ENCODE data around the gene TAX1BP3. TPM values are rescaled to one million over a fixed set of nuclear protein-coding genes. Genes with fewer than 3 reads are reported as not detected.
A peak's percentile ranks its signal among the peaks of the same experiment; 100 is the strongest.

TAX1BP3 gene
- total and polyA plus RNA-seq, 7 experiments from 2014 or later = 10.5 to 34.0 (median 13.3) TPM

DNA sequence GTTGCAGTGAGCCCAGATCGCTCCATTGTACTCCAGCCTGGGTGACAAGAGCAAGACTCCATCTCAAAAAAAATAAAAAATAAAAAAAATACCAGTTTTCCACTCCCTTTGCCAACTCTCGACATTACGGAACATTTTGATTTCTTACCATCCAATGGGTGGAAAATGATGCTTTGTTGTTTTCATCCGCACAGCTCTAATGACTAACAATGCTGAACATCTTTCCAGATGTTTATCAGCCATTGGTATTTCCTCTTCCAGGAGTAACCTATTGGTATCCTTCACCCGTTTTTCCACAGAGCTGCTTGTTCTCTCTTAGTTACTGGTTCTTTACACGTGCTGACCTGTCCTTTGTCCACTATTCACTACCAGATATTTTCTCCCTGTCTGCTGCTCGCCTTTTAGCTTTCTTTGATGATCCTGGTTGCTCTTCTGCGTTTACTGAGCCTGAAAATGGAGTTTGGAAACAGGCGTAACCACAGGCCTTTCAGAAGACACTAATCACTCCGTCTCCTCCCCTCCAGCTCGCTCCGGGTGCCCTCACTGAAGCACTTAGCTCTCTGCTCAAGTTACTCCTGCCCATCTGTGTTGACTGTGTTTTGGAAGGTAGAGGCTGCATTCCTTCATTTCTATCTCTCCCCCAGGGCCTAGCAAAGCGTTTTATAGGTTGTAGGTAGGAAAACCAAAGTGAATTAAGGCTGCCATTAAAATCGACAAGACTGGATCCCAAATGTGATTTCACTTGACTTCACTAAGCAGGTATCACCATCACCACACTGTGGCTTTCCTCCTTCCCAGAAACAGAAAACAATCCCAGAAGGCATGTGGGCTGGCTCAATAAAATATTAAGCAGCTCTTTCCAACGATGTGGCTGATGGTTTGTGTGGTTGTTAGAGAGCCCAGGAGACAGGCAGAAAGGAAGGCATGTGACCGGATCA lies 41.3 kb downstream of the TAX1BP3 start:
- Mint-ChIP-seq H3K27ac (peak overlapping the region in 1 of 9 donors; percentile 38), H3K9me3 (no peaks in the 10 kb centered on the region), H3K4me1 (peaks cover 0 to 4% (median under 1%) of the 10 kb centered on the region in 7 donors), H3K4me3 (no peak overlapping the region), H3K27me3 (no peaks in the 10 kb centered on the region), H3K36me3 (peaks cover 4 to 35% (median 21%) of the 10 kb centered on the region in 5 donors)
- intact Hi-C loops (cut with micrococcal nuclease) = loop anchor here in 1 of 2 donors (10.0 kb wide), 1 partner anchor 782 kb away; no protein-coding TSS in a partner anchor
- no peak overlapping the region for H3K27ac ChIP-seq (ENCODE audit: low read depth, low read length)
- DNase-seq (no peak), ATAC-seq (no peak)
- peaks cover 0 to 63% (median 4%) of the 10 kb centered on the region in 3 experiments for H3K36me3 ChIP-seq (ENCODE audit: control insufficient read depth in 2 of 3, insufficient read depth in 3 of 3, low read length in 3 of 3)
- CTCF ChIA-PET = no interaction called here
- POLR2A ChIA-PET = interaction anchor here (0.6 to 1.4 kb wide), 2 partner anchors 8 to 9 kb away, joined by 3 to 5 read pairs; partner anchors contain the start of genes CTNS and SHPK
- H3K9me3 ChIP-seq (ENCODE audit: control insufficient read depth in 2 of 3, low read length in 3 of 3) = no peaks in the 10 kb centered on the region
- H3K27me3 ChIP-seq (ENCODE audit: control insufficient read depth in 2 of 2, insufficient read depth in 2 of 2, low read length in 2 of 2) = no peaks in the 10 kb centered on the region
- no peak overlapping the region for H3K4me3 ChIP-seq (ENCODE audit: low read length)
- H3K4me1 ChIP-seq (ENCODE audit: control insufficient read depth in 2 of 2, insufficient read depth in 2 of 2, low read length in 2 of 2) = no peaks in the 10 kb centered on the region

DNA sequence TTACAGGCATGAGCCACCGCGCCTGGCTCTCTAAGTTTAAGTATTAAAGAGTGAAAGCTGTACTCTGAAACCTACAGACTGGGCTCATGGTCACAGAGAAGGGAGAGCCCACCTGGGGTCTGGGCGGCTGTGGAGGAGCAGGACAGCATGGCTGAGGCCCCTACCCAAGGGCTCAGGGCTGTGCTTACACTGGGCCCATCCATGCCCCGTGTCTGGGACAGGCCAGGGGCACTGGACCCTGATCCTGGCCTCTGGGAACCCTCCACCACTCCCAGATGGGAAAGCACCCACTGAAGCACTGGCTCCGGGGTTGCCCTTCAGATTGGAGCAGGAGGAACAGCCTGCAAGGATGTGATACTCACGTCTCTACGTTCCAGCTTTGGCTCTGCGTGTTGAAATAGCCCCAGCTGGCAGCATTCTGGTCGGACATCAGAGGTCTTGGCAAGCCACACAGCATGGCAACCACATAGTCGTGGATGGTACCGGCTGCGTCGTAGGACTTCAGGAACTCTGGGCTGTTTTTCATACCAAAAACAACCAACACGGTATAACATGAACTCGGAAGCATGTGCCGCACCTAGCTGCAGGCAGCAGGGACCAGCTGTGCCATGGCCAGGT lies 45.3 kb downstream of the TAX1BP3 start:
- Mint-ChIP-seq H3K36me3 (peaks cover 4 to 48% (median 36%) of the 10 kb centered on the region in 5 donors), H3K9me3 (peaks cover 0 to 4% (median 0%) of the 10 kb centered on the region in 11 donors), H3K4me1 (peaks cover 0 to 1% (median 0%) of the 10 kb centered on the region in 7 donors), H3K27ac (no peak overlapping the region), H3K27me3 (no peaks in the 10 kb centered on the region), H3K4me3 (no peak overlapping the region)
- ChIA-PET CTCF (no interaction called here), POLR2A (no interaction called here)
- Histone ChIP-seq H3K27me3 (ENCODE audit: control insufficient read depth in 2 of 2, insufficient read depth in 2 of 2, low read length in 2 of 2) (no peaks in the 10 kb centered on the region), H3K4me1 (ENCODE audit: control insufficient read depth in 2 of 2, insufficient read depth in 2 of 2, low read length in 2 of 2) (no peaks in the 10 kb centered on the region), H3K9me3 (ENCODE audit: control insufficient read depth in 2 of 3, low read length in 3 of 3) (no peaks in the 10 kb centered on the region), H3K27ac (ENCODE audit: low read depth, low read length) (no peak overlapping the region), H3K4me3 (ENCODE audit: low read length) (no peak overlapping the region), H3K36me3 (ENCODE audit: control insufficient read depth in 2 of 3, insufficient read depth in 3 of 3, low read length in 3 of 3) (peaks cover 0 to 64% (median 3%) of the 10 kb centered on the region in 3 experiments)
- ATAC-seq (no peak), DNase-seq (no peak)
- intact Hi-C loops (cut with micrococcal nuclease) = loop anchor here in 1 of 2 donors (10.0 kb wide), 1 partner anchor 778 kb away; no protein-coding TSS in a partner anchor

DNA sequence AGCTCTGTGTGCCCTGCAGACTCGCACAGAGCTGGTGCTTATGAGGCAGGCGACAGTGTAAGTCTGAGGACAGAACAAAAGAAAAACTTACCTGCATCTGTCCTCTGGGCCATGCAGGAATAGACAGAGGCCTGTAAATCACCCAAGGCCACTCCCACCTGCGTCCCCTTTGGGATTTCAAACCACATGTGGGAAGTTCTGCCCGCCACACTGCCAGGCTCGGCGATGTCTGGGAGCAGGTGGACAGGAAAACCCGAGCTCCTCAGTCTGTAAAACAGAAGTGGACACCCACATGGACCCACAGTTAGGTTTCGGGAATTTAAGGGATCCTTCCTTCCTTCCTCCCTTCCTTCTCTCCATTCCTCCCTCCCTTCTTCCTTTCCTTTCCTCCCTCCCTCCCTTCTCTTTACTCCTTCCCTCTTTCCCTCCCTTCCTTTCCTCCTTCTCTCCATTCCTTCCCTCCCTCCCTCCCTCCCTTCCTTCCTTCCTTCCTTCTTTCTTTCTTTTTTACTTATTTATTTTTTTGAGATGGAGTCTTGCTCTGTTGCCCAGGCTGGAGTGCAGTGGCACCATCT lies 47.1 kb downstream of the TAX1BP3 start:
- no peak for ATAC-seq
- no peak for DNase-seq
- Histone ChIP-seq H3K27me3 (ENCODE audit: control insufficient read depth in 2 of 2, insufficient read depth in 2 of 2, low read length in 2 of 2) (no peaks in the 10 kb centered on the region), H3K27ac (ENCODE audit: low read depth, low read length) (no peak overlapping the region), H3K4me1 (ENCODE audit: control insufficient read depth in 2 of 2, insufficient read depth in 2 of 2, low read length in 2 of 2) (no peaks in the 10 kb centered on the region), H3K36me3 (ENCODE audit: control insufficient read depth in 2 of 3, insufficient read depth in 3 of 3, low read length in 3 of 3) (peaks cover 0 to 61% (median 3%) of the 10 kb centered on the region in 3 experiments), H3K4me3 (ENCODE audit: low read length) (no peak overlapping the region), H3K9me3 (ENCODE audit: control insufficient read depth in 2 of 3, low read length in 3 of 3) (peaks cover 0 to 10% (median 0%) of the 10 kb centered on the region in 3 experiments)
- H3K4me3 Mint-ChIP-seq = no peak overlapping the region
- POLR2A ChIA-PET = no interaction called here
- H3K36me3 Mint-ChIP-seq = peaks cover 11 to 56% (median 42%) of the 10 kb centered on the region in 5 donors
- no peaks in the 10 kb centered on the region for H3K4me1 Mint-ChIP-seq
- CTCF ChIA-PET = no interaction called here
- H3K27ac Mint-ChIP-seq = no peak overlapping the region
- H3K9me3 Mint-ChIP-seq = peaks cover 0 to 15% (median 4%) of the 10 kb centered on the region in 11 donors
- intact Hi-C loops (cut with micrococcal nuclease) = loop anchor here in 1 of 2 donors (10.0 kb wide), 1 partner anchor 776 kb away; no protein-coding TSS in a partner anchor
- H3K27me3 Mint-ChIP-seq = no peaks in the 10 kb centered on the region

DNA sequence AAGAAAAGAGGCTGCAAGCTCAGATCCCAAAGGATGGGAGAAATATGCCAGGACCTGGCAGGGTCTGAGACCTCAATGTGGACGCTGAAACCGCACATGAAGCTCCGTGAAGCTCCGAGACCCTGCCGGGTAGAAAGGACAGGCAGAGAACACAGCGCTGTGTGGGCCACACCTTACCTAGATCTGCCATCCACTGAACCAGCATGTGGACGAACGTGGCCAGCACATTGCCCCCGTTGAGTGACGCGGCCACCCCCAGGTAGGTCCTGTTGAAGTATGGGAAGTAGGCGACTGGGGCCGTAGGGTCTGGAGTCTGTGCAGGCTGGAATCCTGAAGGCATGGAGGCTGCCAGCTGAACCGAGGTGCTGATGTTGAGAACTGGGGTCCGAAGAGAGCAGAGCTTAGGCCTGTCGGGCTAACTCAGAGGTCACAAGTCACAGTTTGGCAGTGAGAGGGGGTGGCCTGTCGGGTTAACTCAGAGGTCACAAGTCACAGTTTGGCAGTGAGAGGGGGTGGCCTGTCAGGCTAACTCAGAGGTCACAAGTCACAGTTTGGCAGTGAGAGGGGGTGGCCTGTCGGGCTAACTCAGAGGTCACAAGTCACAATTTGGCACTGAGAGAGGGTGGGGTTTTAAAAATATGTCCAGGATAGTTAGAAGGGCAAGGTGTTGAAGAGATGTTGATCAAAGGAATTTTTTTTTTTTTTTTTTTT lies 53.1 kb downstream of the TAX1BP3 start:
- Mint-ChIP-seq H3K4me1 (no peaks in the 10 kb centered on the region), H3K4me3 (no peak overlapping the region), H3K27ac (no peak overlapping the region), H3K36me3 (peaks cover 21 to 62% (median 44%) of the 10 kb centered on the region in 5 donors), H3K27me3 (no peaks in the 10 kb centered on the region), H3K9me3 (peaks cover 0 to 15% (median 4%) of the 10 kb centered on the region in 11 donors)
- H3K27me3 ChIP-seq (ENCODE audit: control insufficient read depth in 2 of 2, insufficient read depth in 2 of 2, low read length in 2 of 2) = no peaks in the 10 kb centered on the region
- no peak for DNase-seq
- no peak overlapping the region for H3K27ac ChIP-seq (ENCODE audit: low read depth, low read length)
- peaks cover 0 to 58% (median 3%) of the 10 kb centered on the region in 3 experiments for H3K36me3 ChIP-seq (ENCODE audit: control insufficient read depth in 2 of 3, insufficient read depth in 3 of 3, low read length in 3 of 3)
- ATAC-seq = no peak
- no peak overlapping the region for H3K4me3 ChIP-seq (ENCODE audit: low read length)
- ChIA-PET CTCF (no interaction called here), POLR2A (no interaction called here)
- intact Hi-C loops (cut with micrococcal nuclease) = no loop called here
- peaks cover 0 to 10% (median 0%) of the 10 kb centered on the region in 3 experiments for H3K9me3 ChIP-seq (ENCODE audit: control insufficient read depth in 2 of 3, low read length in 3 of 3)
- no peaks in the 10 kb centered on the region for H3K4me1 ChIP-seq (ENCODE audit: control insufficient read depth in 2 of 2, insufficient read depth in 2 of 2, low read length in 2 of 2)

DNA sequence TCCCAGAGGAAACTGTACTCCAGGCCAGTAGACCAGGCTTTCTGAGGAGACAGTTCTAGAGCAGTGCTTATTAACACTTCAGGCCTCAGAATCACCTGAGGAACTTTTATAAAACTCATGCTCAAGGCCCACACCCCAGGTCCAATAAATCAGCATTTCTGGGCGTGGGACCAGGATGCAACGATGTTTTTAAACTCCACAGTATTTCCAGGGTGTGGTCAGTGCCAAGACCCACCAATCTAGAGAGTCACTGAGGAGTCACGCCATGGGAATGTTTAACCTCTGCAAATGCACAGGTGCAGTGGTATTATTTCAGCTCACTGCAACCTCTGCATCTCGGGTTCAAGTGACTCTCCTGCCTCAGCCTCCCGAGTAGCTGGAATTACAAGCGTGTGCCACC lies 55.3 kb downstream of the TAX1BP3 start:
- Mint-ChIP-seq H3K4me1 (no peaks in the 10 kb centered on the region), H3K4me3 (no peak overlapping the region), H3K27ac (no peak overlapping the region), H3K9me3 (peaks cover 0 to 11% (median 4%) of the 10 kb centered on the region in 11 donors), H3K36me3 (peaks cover 19 to 60% (median 38%) of the 10 kb centered on the region in 5 donors), H3K27me3 (no peaks in the 10 kb centered on the region)
- no peak overlapping the region for H3K27ac ChIP-seq (ENCODE audit: low read depth, low read length)
- intact Hi-C loops (cut with micrococcal nuclease) = no loop called here
- CTCF ChIA-PET = no interaction called here
- peaks cover 0 to 62% (median 0%) of the 10 kb centered on the region in 3 experiments for H3K36me3 ChIP-seq (ENCODE audit: control insufficient read depth in 2 of 3, insufficient read depth in 3 of 3, low read length in 3 of 3)
- H3K9me3 ChIP-seq (ENCODE audit: control insufficient read depth in 2 of 3, low read length in 3 of 3) = peaks cover 0 to 10% (median 0%) of the 10 kb centered on the region in 3 experiments
- DNase-seq (no peak), ATAC-seq (no peak)
- POLR2A ChIA-PET = no interaction called here
- no peak overlapping the region for H3K4me3 ChIP-seq (ENCODE audit: low read length)
- no peaks in the 10 kb centered on the region for H3K27me3 ChIP-seq (ENCODE audit: control insufficient read depth in 2 of 2, insufficient read depth in 2 of 2, low read length in 2 of 2)
- H3K4me1 ChIP-seq (ENCODE audit: control insufficient read depth in 2 of 2, insufficient read depth in 2 of 2, low read length in 2 of 2) = no peaks in the 10 kb centered on the region

Data from naive thymus-derived CD4-positive, alpha-beta T cell (primary cell).